GM12878 (cell line): ENCODE data around the gene FZD10. TPM values are rescaled to one million over a fixed set of nuclear protein-coding genes. Genes with fewer than 3 reads are reported as not detected.

Source experiments
- ATAC-seq: fragments of 200-7000 bp; cut with Tn5 transposase; 3 replicates; pipeline ENCODE4 v1.9.1; 2020; ENCODE audit warnings: mild to moderate bottlenecking, moderate library complexity
- BruUV-seq: library from RNA; stranded (reverse); fragments of 400-500 nt; replicated peaks from 2 replicates; lab custom pipeline; 2021; lab: Mats Ljungman, UMichigan
- CTCF ChIA-PET: fragments of 300-600 bp; sonication (Branson Sonifier 250); formaldehyde crosslinking; extraction: SDS; loops from one replicate; lab custom pipeline; 2021; ENCODE audit warnings: inconsistent platforms; lab: Yijun Ruan, JAX
- POLR2A ChIA-PET: fragments of 350-600 bp; formaldehyde crosslinking; extraction: SDS; loops from one replicate; lab custom pipeline; 2021; ENCODE audit warnings: inconsistent platforms; lab: Charles Lee
- RAD21 ChIA-PET: fragments of 300-600 bp; sonication (Branson Sonifier 250); formaldehyde crosslinking; loops from one replicate; lab custom pipeline; 2023; ENCODE audit warnings: antibody characterized with exemption; ENCODE audit not compliant: unreplicated experiment; lab: Charles Lee
- SMC1A ChIA-PET: fragments of 300-600 bp; sonication (Branson Sonifier 250); formaldehyde crosslinking; loops from one replicate; lab custom pipeline; 2023; ENCODE audit not compliant: unreplicated experiment, uncharacterized antibody; lab: Charles Lee
- DNase-seq: peaks from one replicate; pipeline ENCODE4 v3.0.0-alpha.2; 2011; ENCODE audit warnings: low read depth, low spot score
- FAIRE-seq: peaks from 3 replicates; lab custom pipeline; 2011; peaks lifted over from hg19 to GRCh38; lab: Jason Lieb, UNC
- H2AFZ ChIP-seq: 2 replicates; pipeline ENCODE4 v1.6.0; 2011; ENCODE audit warnings: low read depth, low read length, control low read depth; ENCODE audit not compliant: control insufficient read depth
- H3K27ac ChIP-seq: 2 replicates; pipeline ENCODE4 v1.5.1; 2011; ENCODE audit warnings: control low read depth; ENCODE audit not compliant: control insufficient read depth, insufficient read depth
- H3K27me3 ChIP-seq, 2 experiments: replicated peaks in 1 of 2; 2 replicates each; pipeline versions ENCODE4 v1.6.0 to v1.6.1; 2011; ENCODE audit warnings: low read length in 1 of 2; ENCODE audit not compliant: control insufficient read depth in 2 of 2, insufficient read depth in 2 of 2
- H3K36me3 ChIP-seq, 2 experiments: 2 replicates each; pipeline ENCODE4 v1.5.1; 2011; ENCODE audit warnings: low read length in 1 of 2; ENCODE audit not compliant: control insufficient read depth in 2 of 2, insufficient read depth in 2 of 2
- H3K4me1 ChIP-seq: 2 replicates; pipeline ENCODE4 v1.6.1; 2011; ENCODE audit warnings: mild to moderate bottlenecking, low read length, moderate library complexity, mixed read lengths; ENCODE audit not compliant: control insufficient read depth, insufficient read depth
- H3K4me2 ChIP-seq: 2 replicates; pipeline ENCODE4 v1.6.0; 2011; ENCODE audit warnings: control low read depth; ENCODE audit not compliant: control insufficient read depth, insufficient read depth
- H3K4me3 ChIP-seq: fragments of 200-600 bp; sonication (generic); 2 replicates; pipeline ENCODE4 v1.5.1; 2016
- H3K79me2 ChIP-seq: 2 replicates; pipeline ENCODE4 v1.6.0; 2011; ENCODE audit warnings: low read length; ENCODE audit not compliant: control insufficient read depth, insufficient read depth
- H3K9ac ChIP-seq: 2 replicates; pipeline ENCODE4 v1.8.0; 2011; ENCODE audit warnings: low read length, control low read depth, mixed read lengths; ENCODE audit not compliant: control insufficient read depth, insufficient read depth
- H3K9me3 ChIP-seq: replicated peaks from 3 replicates; pipeline ENCODE4 v1.5.1; 2011; ENCODE audit warnings: mild to moderate bottlenecking, low read length; ENCODE audit not compliant: control insufficient read depth, insufficient read depth
- H4K20me1 ChIP-seq: 2 replicates; pipeline ENCODE4 v1.6.0; 2011; ENCODE audit not compliant: control insufficient read depth, insufficient read depth
- ATF3 ChIP-seq: IDR thresholded peaks from 2 replicates; pipeline ENCODE4 v1.6.1; 2011; ENCODE audit warnings: low read depth, mild to moderate bottlenecking, low read length, moderate library complexity, borderline replicate concordance; ENCODE audit errors: extremely low read depth
- BCL11A ChIP-seq: IDR thresholded peaks from 2 replicates; pipeline ENCODE4 v1.6.1; 2011; ENCODE audit warnings: low read depth, low read length
- CTCF ChIP-seq, 3 experiments: IDR thresholded peaks in 2 of 3; conservative IDR thresholded peaks in 1 of 3; 2 replicates each; pipeline ENCODE4 v1.5.1; 2011; ENCODE audit warnings: low read depth in 3 of 3, low read length in 3 of 3, mild to moderate bottlenecking in 3 of 3, control low read depth in 2 of 3, moderate library complexity in 2 of 3, inconsistent platforms in 1 of 3, mixed read lengths in 1 of 3; ENCODE audit not compliant: control insufficient read depth in 2 of 3, insufficient read depth in 1 of 3; ENCODE audit errors: extremely low read depth in 1 of 3
- EP300 ChIP-seq, 2 experiments: fragments of 150-350 bp in 1 of 2; IDR thresholded peaks; 2 replicates each; pipeline ENCODE4 v1.6.1; 2011 to 2012; ENCODE audit warnings: low read depth in 2 of 2, low read length in 2 of 2, borderline replicate concordance in 1 of 2, improper control_type of control experiment in 1 of 2, inconsistent platforms in 1 of 2; ENCODE audit not compliant: control insufficient read depth in 1 of 2
- FOXK2 ChIP-seq: fragments of 450-650 bp; IDR thresholded peaks from 2 replicates; pipeline ENCODE4 v1.6.1; 2017; ENCODE audit warnings: mild to moderate bottlenecking, moderate library complexity
- IRF4 ChIP-seq: IDR thresholded peaks from 2 replicates; pipeline ENCODE4 v1.6.1; 2011; ENCODE audit warnings: low read depth, low read length
- NFIC ChIP-seq: IDR thresholded peaks from 2 replicates; pipeline ENCODE4 v1.6.1; 2012; ENCODE audit warnings: low read depth, mild to moderate bottlenecking, inconsistent platforms, low read length, moderate library complexity
- NKRF ChIP-seq: fragments of 450-650 bp; conservative IDR thresholded peaks from 2 replicates; pipeline ENCODE4 v1.6.1; 2017; ENCODE audit warnings: mild to moderate bottlenecking, moderate library complexity
- PBX3 ChIP-seq: IDR thresholded peaks from 2 replicates; pipeline ENCODE4 v1.6.1; 2011; ENCODE audit warnings: mild to moderate bottlenecking, low read depth, low read length, moderate library complexity; ENCODE audit not compliant: insufficient replicate concordance
- RELB ChIP-seq: fragments of 450-650 bp; IDR thresholded peaks from 2 replicates; pipeline ENCODE4 v1.6.1; 2017; ENCODE audit warnings: low read depth, mild to moderate bottlenecking, moderate library complexity
- SMARCA5 ChIP-seq: fragments of 450-650 bp; IDR thresholded peaks from 2 replicates; pipeline ENCODE4 v1.6.1; 2017; ENCODE audit warnings: mild to moderate bottlenecking
- ZNF217 ChIP-seq: fragments of 450-650 bp; IDR thresholded peaks from 2 replicates; pipeline ENCODE4 v1.6.1; 2017; ENCODE audit warnings: antibody characterized with exemption, mild to moderate bottlenecking
- WGBS: methylation state at CpG from one replicate; pipeline ENCODE4 v1.1.6; 2016; ENCODE audit warnings: low lambda C conversion rate; ENCODE audit not compliant: insufficient replicate concordance, insufficient coverage; ENCODE audit errors: missing lambda C conversion rate; 5-methylcytosine and 5-hydroxymethylcytosine counted together
- in situ Hi-C: fragments of 300-500 bp; cut with MboI; formaldehyde crosslinking; loops from 9 replicates; pipeline ENCODE4 v1.14.3; 2018; ENCODE audit warnings: mixed read lengths
- intact Hi-C: fragments of 100-400 bp; cut with micrococcal nuclease; formaldehyde crosslinking; loops from one replicate; pipeline ENCODE4 v1.14.2; 2022; ENCODE audit not compliant: unreplicated experiment
- polyA plus RNA-seq, 11 experiments: library from polyadenylated mRNA; depleted of rRNA in 4 of 11; unstranded in 6 of 11; stranded (reverse) in 5 of 11; fragments of >200 nt; fragmentation: Nextera tagmentation in 4 of 11; fragmentation: Illumina TruSeq in 1 of 11; extraction: Ambion mirVana in 4 of 11; extraction: Trizol in 1 of 11; gene quantifications; 1 replicate in 1 of 11; 2 replicates in 10 of 11; pipeline versions ENCODE4 v1.2.1 to v1.2.3, GENCODE V29; 2011 to 2016; ENCODE audit warnings: inconsistent platforms in 2 of 11, missing spikeins in 2 of 11, low read depth in 1 of 11
- total RNA-seq, 4 experiments: library from RNA; depleted of rRNA in 3 of 4; stranded (reverse); fragments of >200 nt in 3 of 4; fragmentation: Illumina TruSeq in 1 of 4; extraction: Trizol in 1 of 4; gene quantifications; 2 replicates each; pipeline versions ENCODE4 v1.2.1 to v1.2.3, GENCODE V29; 2013 to 2021

Gene FZD10
- total and polyA plus RNA-seq, 10 of the 15 experiments (the other 5 are each of a cell fraction or from before 2014, with no cell fraction given) = not detected

GRCh38 chr12:130155416-130156073 lies 6.7 kb upstream of the FZD10 start:
- ChIA-PET CTCF (no interaction called here), SMC1A (interaction anchor here (0.8 to 1.3 kb wide), 2 partner anchors 11 to 23 kb away, joined by 3 read pairs; no protein-coding TSS in a partner anchor), POLR2A (no interaction called here), RAD21 (no interaction called here)
- no peak for FAIRE-seq
- Histone ChIP-seq H4K20me1 (no peaks in the 10 kb centered on the region), H3K9me3 (no peaks in the 10 kb centered on the region), H3K79me2 (no peaks in the 10 kb centered on the region), H3K9ac (no peak overlapping the region), H3K27ac (no peak overlapping the region), H3K4me1 (no peaks in the 10 kb centered on the region), H3K36me3 (no peaks in the 10 kb centered on the region), H2AFZ (no peak overlapping the region), H3K4me2 (no peak overlapping the region), H3K27me3 (no peaks in the 10 kb centered on the region), H3K4me3 (no peak overlapping the region)
- WGBS = 35% methylated on average over 10 of the region's 10 CpGs
- BruUV-seq = no TSS peak
- no peak for DNase-seq
- in situ Hi-C loops (no loop called here), intact Hi-C loops (no loop called here)
- no peak for ATAC-seq
- TF ChIP-seq EP300 (IDR thresholded peaks at IDR 0.05; ENCODE audit: borderline replicate concordance in 1 of 2, control insufficient read depth in 1 of 2, low read depth in 2 of 2, low read length in 2 of 2) = no peak
- no peak for TF ChIP-seq ATF3
- no peak for TF ChIP-seq ZNF217
- no peak for TF ChIP-seq SMARCA5
- no peak for TF ChIP-seq CTCF (IDR thresholded peaks at IDR 0.05 in 2 of 3, conservative IDR thresholded peaks at IDR 0.05 in 1 of 3; ENCODE audit: control insufficient read depth in 2 of 3, extremely low read depth in 1 of 3, insufficient read depth in 1 of 3, low read depth in 3 of 3, low read length in 3 of 3)
- TF ChIP-seq PBX3 = no peak
- TF ChIP-seq NFIC = no peak
- TF ChIP-seq NKRF = no peak
- TF ChIP-seq IRF4 = no peak
- TF ChIP-seq RELB = no peak
- no peak for TF ChIP-seq BCL11A
- no peak for TF ChIP-seq FOXK2
